Sciatic nerve (tissue), 2 donors: ENCODE results near the gene SLC27A1. TPM values are rescaled to one million over a fixed set of nuclear protein-coding genes. Genes with fewer than 3 reads are reported as not detected.
A peak's percentile ranks its signal among the peaks of the same experiment; 100 is the strongest.
"Not testable (repeated sequence)": the region's sequence is repeated elsewhere in the genome, so short reads cannot be mapped to it uniquely, and the experiment has no call there.

Experiments
- ATAC-seq: fragments of 200-7000 bp; cut with Tn5 transposase; one replicate; pipeline ENCODE4 v1.9.1; 2020; ENCODE audit warnings: mild to moderate bottlenecking, moderate library complexity
- DNase-seq: peaks from one replicate; pipeline ENCODE4 v3.0.0-alpha.2; 2020; ENCODE audit warnings: low spot score
- intact Hi-C: fragments of 100-400 bp; cut with DNase I; formaldehyde crosslinking; loops from one replicate; pipeline ENCODE4 v1.14.2; 2022
- total RNA-seq: library from RNA; stranded (reverse); fragmentation: NEBNext Ultra II Directional; extraction: Animal tissue kit (Norgen Biotek cat#: 25700); gene quantifications from one replicate; pipeline ENCODE4 v1.2.1, GENCODE V29; 2021
- donor health status: DM: no; HTN: no; CAD: no.
- donor health status: DM: no; HTN: no; CAD: no.

Gene SLC27A1
- total RNA-seq, 1 donor from 2014 or later = 47.3 TPM

DNA sequence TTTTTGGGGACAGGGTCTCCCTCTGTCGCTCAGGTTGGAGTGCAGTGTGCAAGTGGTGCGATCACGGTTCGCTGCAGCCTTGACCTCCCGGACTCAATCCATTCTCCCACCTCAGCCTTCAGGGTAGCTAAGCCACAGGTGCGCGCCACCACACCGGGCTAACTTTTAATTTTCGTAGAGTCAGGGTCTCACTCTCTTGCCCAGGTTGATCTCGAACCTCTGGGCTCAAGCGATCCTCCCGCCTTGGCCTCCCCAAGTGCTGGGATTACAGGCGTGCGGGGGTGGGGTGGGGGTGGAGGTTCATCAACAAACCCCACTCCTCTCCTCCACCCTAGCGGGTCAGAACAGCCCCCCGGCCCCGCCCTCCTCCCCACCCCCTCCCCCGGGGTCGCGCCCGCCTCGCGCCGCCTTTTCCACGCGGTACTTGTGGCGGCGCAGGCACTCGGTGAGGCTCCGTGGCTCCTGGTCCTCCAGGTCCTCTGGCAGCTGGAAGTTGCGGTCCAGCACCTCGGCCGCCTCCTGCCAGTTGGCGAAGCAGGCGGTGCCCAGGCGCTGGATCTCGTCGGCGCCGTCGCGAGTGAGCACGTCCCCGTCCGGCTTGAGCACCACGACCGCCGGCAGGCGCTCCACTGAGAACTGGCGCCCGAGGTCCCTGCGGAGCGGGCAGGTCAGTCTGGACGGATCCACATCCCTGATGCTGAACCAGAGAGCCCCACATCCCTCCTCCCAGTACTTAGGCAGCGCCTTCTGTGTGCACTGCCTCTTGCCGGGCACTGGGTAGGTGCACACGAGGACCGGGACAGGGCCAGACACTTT lies 14.8 kb upstream of the SLC27A1 start:
- ATAC-seq = no peak

DNA sequence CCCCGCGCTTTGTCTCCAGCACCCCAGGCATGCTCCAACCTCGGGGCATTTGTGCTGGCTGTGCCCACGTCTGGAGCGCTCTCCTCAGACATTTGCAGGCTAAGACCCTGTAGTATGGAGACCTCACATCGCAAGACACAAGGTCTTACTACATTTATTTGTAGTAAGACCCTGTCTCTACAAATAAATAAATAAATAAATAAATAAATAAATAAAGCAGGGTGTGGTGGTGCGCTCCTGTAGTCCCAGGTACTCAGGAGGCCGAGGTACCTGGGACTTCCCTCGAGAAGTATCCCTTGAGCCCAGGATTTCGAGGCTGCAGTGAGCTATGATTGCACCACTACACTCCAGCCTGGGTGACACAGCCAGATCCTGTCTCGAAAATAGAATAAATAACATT lies 14.2 kb upstream of the SLC27A1 start:
- intact Hi-C loops = loop anchor here (10.0 kb wide), 1 partner anchor 119 kb away; no protein-coding TSS in a partner anchor
- DNase-seq (no peak), ATAC-seq (no peak)

More for the DNA sequence above, 14.8 kb upstream of the SLC27A1 start:
- no peak for DNase-seq
- intact Hi-C loops = loop anchor here (10.0 kb wide), 1 partner anchor 119 kb away; no protein-coding TSS in a partner anchor

DNA sequence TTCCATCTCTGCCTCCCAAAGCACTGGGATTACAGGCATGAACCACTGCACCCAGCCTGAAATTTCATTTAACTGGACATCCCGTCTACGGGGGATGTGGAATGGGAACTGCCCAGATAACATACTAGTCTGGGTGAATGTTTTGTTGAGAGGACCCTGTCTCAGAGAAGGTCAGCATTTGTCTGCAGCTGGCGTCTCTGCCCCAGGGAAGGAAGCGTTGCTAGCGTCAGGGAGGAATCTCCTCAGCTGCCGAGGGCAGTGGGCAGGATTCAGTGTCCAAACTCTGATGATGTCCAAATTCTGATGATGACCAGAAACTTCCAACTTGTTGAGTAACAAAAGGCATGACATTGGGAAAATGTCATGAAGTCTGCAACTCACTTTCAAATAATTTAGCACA lies 12.7 kb upstream of the SLC27A1 start:
- intact Hi-C loops = loop anchor here (10.0 kb wide), 1 partner anchor 117 kb away; no protein-coding TSS in a partner anchor
- DNase-seq (no peak), ATAC-seq (no peak)

DNA sequence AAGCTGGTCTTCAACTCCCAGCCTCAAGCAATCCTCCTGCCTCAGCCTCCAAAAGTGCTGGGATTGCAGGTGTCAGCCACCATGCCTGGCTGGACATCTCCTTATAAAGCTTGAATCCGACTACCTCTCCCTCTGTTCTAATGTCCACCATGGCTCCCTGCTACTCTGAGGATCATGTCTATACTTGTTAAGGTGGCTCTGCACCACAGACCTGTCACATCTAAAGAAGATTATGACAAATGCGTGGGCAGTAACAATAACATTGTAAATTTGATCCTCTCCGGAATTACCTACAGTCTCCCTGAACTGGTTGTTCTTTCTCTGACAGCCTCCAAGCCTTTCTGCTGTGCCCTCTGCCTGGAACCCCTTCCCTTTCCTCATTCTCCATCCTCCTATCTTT lies 11.4 kb upstream of the SLC27A1 start:
- ATAC-seq (no peak), DNase-seq (no peak)
- intact Hi-C loops = loop anchor here (10.0 kb wide), 1 partner anchor 116 kb away; no protein-coding TSS in a partner anchor

DNA sequence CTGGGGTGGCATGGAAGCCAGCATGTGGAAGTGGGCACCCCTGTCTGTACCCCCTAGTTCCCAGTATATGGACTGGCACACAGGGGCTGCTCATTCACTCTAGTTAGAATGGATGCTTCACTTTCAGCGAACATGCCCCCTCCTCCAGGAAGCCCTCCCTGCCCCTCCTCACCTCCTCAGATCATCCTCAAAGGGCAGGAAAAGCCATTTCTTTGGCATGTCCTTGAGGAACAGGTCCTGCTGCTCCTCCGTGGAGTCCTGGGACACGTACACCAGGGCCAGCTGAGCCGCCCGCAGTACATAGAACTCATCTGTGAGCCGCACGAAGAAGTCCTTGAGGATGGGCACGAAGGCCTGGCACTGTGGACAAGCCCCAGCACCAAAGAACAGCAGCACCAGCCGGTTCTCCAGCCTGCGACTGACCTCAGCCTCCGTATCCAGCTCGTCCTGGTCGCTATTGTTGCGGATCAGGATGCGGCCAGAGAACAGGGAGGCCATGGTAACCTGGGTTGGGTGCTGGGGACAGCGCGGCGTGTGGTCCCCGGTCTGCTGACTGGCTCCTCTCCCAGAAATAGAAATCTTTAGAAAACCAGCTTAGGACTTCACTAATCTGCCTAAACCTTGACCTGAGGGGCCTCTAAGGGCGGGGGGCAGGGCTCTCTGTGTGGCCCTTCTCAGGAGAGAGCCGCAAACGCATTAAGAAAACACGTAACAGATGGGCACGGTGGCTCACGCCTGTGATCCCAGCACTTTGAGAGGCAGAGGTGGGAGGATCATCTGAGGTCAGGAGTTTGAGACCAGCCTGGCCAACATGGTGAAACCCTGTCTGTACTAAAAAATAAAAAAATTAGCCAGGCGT lies 9.7 kb upstream of the SLC27A1 start, which contains the start of gene NXNL1:
NXNL1 (minus strand) TSS at position 555 of the 859 bp plus-strand sequence; CDS start at position 498, 57 bp downstream.
- ATAC-seq = no peak
- DNase-seq = no peak
- intact Hi-C loops = no loop called here

DNA sequence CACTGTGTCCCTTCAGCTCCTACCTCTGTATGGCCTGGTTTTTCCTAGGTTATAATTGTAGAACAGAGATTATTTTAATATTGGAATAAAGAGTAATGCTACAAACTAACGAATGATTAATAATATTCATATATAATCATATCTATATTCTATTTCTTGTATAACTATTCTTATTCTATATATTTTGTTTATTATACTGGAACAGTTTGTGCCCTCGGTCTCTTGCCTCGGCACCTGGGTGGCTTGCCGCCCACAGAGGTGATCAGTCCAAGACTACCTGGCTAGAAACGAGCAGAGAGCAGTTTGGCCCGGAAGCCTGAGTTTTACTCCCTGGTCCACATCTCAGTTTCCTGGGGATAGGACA lies 3.9 kb upstream of the SLC27A1 start:
- no peak for DNase-seq
- intact Hi-C loops = no loop called here
- no peak for ATAC-seq

DNA sequence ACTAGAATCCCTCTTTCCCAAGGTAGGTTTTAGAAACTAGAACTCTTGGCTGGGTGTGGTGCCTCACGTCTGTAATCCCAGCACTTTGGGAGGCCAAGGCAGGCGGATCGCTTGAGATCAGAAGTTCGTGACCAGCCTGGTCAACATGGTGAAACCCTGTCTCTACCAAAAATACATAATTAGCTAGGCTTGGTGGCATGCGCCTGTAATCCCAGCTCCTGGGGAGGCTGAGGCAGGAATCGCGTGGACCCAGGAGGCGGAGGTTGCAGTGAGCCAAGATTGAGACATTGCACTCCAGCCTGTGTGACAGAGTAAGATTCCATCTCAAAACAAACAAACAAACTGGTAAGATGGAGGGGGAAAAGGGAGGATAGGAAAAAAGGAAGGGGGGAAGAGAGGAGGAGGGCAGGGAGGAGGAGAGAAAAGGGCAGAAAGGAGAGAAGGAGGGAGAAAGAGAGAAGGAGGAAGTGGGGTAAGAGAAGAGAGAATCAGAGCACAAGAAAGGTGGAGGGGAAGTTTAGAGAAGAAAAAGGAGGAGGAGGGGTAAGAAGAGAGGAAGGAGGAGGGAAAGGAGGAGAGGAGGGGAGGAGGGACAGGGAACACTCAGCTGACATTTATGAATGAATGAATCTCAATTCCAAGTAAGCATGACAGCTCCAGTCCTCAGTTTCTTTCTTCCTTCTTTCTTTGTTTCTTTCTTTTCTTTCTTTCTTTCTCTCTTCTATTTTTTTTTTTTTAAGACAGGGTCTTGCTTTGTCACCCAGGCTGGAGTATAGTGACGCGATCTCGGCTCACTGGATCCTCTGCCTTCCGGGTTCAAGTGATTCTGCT lies 2.6 kb upstream of the SLC27A1 start:
- DNase-seq (no peak), ATAC-seq (no peak)
- intact Hi-C loops = no loop called here

DNA sequence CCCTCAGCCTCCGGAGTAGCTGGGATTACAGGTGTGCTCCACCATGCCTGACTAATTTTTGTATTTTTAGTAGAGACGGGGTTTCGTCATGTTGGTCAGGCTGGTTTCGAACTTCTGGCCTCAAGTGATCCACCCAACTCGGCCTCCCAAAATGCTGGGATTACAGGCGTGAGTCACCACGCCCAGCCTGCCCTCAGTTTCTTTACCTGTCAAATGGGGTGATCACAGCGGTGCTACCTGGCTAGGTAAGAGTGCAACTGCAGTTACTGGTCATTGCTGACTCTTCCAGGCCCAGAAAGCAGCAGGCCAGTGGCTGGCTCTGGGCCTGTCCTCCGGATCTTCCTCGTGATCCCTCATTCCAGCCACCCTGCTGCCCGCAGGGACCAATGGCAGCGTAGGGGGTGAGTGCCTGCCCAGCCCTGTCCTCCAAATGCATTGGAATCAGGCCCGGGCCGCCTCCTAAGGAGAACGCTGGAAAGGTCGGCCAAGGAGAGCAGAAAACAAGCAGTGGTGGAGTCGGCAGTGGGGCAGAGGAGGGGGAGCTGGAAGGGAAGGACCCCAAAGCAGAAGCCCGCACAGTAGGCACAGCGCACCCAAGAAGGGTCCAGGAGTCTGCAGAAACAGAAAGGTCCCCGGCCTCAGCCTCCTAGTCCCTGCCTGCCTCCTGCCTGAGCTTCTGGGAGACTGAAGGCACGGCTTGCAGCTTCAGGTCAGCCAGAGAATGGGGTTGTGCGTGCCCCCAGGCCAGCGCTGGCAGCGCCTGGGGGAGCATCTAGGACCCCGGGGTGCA lies 1.8 kb upstream of the SLC27A1 start:
- no peak for ATAC-seq
- intact Hi-C loops = no loop called here
- DNase-seq = peak; percentile 77

DNA sequence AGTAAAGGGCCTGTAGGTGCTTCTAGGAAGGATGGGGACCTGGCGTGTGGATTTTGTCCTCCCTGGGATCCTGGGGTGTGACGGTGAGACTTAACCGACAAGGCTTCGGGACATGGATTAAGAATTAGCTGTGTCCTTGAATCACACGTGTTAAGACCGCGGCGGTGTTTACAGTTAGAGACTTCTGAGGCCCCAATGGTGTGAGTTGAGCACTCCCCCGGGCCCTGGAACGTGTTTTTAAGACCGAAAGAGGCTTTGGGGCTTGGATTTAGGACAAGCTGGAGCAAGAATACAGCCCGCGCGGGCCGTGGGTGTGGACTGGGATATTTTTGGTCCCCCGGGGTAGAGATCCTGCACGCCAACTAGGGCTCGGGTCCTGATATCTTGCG lies 1.2 kb upstream of the SLC27A1 start:
- ATAC-seq (no peak), DNase-seq (no peak)
- intact Hi-C loops = no loop called here

DNA sequence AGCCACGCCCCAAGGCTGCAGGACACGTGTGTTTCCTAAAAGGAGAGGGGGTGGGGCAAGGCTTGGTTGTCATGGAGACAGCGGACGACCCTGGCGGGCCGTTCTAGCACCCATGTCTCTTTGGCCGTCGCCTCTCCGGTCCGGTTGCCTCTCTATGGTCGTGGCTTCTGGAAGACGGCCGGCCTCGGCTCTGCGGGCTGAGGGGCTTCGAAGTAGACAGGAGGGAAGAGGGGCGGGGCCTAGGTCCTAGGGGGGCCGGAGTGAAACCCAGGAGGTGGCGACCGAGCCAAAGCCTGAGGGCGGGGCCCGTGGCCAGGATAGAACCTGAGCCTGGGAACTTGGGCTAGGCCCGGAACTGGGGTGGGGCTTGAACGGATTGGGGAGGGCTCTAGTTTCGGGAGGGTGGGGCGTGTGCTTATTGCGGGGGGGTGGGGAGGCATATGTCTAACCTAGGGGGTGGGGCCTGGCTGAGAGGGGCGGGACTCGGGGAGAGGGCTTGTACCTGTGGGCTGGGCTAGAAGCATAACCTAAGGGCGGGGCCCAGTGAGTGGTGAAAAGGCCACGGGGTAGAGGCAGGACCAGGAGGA lies 750 bp upstream of the SLC27A1 start:
- DNase-seq = peak; percentile 98
- intact Hi-C loops = no loop called here
- ATAC-seq = peak; percentile 89

DNA sequence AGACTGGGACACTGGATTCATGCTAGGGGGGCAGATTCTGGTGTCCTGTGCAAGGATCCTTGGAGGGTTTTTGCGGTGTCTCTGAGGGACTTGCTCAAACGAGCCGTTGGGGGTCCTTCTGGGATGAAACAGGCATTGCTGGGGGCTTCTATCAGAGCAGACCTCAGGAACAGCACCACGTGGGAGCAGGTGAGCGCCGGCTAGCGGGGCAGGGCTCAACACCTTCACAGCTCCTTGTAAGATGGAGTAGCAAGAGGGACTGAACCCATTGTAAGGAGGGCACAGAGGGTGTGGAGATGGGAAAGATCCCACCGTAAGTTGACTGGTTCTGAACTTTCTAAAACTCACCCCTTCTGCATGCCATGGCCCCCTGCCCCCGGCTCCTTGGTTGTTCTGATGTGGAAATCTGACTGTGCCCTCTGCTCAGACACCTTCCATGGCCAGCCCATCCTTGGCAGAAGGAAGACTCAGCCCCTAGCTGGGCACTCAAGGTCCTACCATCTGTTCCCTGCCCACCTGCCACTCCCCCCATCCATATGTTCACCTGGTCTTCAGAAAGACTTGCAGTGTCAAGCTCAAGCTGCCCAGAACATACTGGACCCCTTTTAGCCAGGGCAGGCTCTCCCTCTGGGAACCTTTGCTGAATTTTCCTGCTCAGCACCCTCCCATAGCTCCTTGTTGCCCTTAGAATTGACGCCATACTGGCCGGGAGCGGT lies 1.2 kb downstream of the SLC27A1 start:
- intact Hi-C loops = no loop called here
- ATAC-seq = no peak
- no peak for DNase-seq

DNA sequence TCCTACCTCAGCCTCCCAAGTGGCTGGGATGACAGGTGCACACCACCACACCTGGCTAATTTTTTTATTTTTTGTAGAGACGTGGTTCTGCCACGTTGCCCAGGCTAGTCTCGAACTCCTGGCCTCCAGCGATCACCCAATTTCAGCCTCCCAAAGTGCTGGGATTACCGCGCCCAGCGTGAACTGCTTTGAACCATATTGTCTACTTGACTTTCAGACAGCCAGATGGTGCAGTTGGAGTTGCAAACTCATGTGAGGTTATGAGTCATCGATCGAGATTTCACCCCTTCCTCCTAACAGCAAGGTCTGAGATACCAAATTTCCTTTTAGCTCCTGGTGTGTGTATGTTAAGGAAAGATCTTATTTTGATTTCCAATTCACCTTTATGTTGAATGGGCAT lies 2.7 kb downstream of the SLC27A1 start:
- ATAC-seq (no peak), DNase-seq (no peak)
- intact Hi-C loops = no loop called here

DNA sequence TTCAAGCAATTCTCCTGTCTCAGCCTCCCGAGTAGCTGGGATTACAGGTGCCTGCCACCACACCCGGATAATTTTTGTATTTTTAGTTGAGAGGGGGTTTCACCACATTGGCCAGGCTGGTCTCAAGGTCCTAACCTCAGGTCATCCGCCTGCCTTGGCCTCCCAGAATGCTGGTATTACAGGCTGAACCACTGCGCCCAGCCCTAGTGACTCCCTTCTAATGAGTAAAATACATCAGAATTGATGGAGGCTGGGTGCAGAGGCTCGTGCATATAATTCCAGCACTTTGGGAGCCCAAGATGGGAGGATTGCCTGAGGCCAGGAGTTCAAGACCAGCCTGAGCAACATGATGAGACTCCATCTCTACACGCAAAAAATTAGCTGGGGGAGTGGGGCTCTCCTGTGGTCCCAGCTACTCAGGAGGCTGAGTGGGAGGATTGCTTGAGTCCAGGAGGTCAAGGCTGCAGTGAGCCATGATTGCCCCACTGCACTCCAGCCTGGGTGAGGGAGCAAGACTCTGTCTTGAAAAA lies 4.8 kb downstream of the SLC27A1 start:
- intact Hi-C loops, DNase-seq, ATAC-seq: not testable (repeated sequence)

DNA sequence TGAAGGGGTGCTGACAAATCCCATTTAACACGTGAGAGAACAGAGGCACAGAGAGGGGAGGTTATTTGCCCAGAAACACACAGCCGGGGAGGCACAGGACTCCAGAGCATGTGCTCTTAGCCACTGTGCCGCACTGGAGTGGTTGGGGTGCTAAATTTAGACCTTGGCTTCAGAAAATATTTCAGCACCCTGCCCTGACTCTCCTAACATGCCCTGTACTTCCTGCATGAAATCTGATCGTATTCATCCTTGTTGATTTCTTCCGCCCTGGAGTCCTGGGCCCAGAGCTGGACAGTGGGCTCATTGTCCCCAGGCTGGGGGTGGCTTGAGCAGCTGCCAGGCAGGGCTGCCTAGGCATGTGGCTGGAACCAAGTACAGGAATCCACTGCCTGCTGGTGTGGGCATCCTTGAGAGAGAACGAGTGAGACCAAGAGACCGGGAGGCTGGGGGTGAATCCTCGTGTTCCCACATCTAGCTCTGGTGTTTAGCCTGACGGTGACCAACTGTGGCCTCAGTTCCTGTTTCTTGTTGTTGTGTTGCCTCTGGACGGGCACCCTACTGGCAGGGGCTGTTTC lies 5.3 kb downstream of the SLC27A1 start:
- ATAC-seq (peak; percentile 84), DNase-seq (peak; percentile 83)
- intact Hi-C loops = no loop called here

DNA sequence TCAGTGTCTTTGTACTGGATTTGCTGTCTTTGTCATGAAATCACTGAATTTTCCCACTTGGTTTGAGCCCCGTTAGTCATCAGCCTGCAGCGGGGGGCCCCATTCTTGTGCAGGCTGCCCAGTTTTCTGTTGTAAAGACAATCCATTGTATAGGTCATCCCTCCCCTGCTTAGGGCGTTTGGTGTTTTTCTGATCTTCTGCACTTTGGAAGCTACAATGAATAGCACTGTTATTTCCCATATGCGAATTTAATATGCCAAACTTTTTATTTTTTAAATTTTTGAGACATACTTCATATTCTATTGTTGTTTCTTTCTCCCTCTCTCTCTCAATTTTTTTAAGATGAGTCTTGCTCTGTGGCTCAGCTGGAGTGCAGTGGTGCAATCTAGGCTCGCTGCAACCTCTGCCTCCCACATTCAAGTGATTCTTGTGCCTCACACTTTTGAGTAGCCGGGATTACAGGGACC lies 9.0 kb downstream of the SLC27A1 start:
- ATAC-seq = no peak
- DNase-seq = no peak
- intact Hi-C loops = no loop called here

DNA sequence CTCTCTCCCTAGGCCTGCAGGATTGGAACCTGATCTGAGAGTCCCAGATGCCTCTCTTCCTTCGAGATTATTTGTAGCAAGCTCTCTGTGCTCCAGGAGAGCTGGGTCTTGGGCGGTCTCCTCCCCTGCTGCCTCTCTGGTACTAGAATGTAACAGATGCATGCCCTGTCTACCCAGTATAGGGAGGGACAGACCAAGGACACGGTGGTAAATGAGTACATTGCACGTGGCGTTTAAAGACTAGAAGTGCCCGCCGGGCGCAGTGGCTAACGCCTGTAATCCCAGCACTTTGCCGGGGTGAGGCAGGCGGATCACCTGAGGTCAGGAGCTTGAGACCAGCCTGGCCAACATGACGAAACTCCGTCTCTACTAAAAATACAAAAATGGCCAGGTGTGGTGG lies 11.7 kb downstream of the SLC27A1 start:
- ATAC-seq (no peak), DNase-seq (no peak)
- intact Hi-C loops = no loop called here
